ENCODE data around the gene SIRT2. TPM values are rescaled to one million over a fixed set of nuclear protein-coding genes. Genes with fewer than 3 reads are reported as not detected.

The SIRT2 gene
- total RNA-seq, 1 donor from 2014 or later = 32.7 TPM

DNA sequence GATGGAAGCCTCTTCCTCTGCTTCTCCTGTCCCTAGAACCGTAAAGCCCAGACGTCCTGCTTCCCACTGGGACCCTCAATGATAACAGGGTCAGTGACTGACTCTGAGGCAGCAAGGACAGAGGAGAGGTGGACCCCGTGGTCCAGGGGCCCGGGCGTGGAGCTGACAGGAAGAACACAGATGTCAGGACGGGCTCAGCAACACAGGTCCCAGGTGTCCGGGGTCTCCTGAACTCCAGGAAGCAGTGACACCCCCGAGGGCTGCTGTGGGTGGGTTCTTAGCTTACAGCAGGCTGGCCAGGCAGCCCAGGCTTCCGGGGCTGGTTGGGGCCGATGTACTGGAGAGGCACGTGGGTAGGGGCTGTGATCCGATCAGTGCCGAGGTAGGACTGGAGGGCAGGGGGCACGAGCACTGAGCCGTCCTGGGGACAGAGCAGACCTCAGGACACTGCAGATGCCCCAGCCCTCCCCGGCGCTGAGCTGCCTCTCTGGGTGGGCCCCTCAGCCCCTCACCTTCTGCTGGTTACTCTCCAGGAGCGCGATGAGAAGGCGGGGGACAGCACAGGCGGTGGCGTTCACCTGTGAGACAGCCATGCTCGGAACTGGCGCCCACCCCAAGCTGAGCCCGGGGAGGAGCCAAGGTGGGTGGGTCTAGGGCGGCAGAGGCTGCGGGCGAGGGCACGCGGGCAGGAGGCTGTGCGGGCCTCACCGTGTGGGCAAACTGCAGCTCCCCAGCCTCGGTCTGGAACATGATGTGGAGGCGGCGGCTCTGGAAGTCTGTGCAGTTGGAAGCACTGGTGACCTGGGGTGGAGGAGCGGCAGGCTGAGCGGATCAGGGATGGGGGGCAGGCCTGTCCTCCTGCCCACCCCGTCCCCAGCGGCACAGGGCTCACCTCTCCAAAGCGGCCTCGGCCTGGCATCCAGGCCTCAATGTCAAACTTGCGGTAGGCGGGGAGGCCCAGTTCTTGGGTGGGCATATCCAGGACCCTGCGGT, 16.2 kb upstream of the SIRT2 start:
- no peaks in the 10 kb centered on the region for H3K9me3 Mint-ChIP-seq
- H3K4me3 Mint-ChIP-seq = no peak overlapping the region
- TF ChIP-seq, protein P1, sequence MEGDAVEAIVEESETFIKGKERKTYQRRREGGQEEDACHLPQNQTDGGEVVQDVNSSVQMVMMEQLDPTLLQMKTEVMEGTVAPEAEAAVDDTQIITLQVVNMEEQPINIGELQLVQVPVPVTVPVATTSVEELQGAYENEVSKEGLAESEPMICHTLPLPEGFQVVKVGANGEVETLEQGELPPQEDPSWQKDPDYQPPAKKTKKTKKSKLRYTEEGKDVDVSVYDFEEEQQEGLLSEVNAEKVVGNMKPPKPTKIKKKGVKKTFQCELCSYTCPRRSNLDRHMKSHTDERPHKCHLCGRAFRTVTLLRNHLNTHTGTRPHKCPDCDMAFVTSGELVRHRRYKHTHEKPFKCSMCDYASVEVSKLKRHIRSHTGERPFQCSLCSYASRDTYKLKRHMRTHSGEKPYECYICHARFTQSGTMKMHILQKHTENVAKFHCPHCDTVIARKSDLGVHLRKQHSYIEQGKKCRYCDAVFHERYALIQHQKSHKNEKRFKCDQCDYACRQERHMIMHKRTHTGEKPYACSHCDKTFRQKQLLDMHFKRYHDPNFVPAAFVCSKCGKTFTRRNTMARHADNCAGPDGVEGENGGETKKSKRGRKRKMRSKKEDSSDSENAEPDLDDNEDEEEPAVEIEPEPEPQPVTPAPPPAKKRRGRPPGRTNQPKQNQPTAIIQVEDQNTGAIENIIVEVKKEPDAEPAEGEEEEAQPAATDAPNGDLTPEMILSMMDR (IDR thresholded peaks at IDR 0.05) = no peak
- intact Hi-C loops (cut with micrococcal nuclease) = no loop called here
- ChIA-PET CTCF (no interaction called here), POLR2A (interaction anchor here (0.6 kb wide), 1 partner anchor 51 kb away, joined by 3 read pairs; no protein-coding TSS in a partner anchor)
- ATAC-seq (ENCODE audit: low read depth) = no peak
- H3K4me1 Mint-ChIP-seq = no peaks in the 10 kb centered on the region
- H3K27ac Mint-ChIP-seq = no peak overlapping the region
- no peaks in the 10 kb centered on the region for H3K27me3 Mint-ChIP-seq
- DNase-seq = no peak
- peaks cover 7% of the 10 kb centered on the region for H3K36me3 Mint-ChIP-seq (ENCODE audit: low read depth)

DNA sequence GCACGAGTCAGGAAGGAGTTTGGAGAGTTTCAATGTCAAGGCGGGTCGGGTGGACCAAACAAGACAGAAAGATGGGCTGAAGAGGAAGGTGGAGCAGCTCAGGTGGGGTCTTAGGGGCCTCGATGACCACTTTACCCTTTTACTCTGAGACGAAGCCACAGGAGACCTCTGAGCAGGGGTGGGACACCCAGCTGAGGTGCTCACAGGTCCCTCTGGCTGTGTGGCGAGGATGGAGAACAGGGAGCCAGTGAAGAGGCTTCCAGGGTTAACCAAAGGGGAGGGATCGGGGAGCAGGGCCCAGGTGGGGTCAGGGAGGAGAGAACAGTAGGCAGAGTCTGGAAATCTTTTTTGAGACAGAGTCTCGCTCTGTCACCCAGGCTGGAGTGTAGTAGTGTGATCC, 14.5 kb upstream of the SIRT2 start:
- ChIA-PET CTCF (no interaction called here), POLR2A (no interaction called here)
- no peak overlapping the region for H3K27ac Mint-ChIP-seq
- no peaks in the 10 kb centered on the region for H3K27me3 Mint-ChIP-seq
- peaks cover 7% of the 10 kb centered on the region for H3K36me3 Mint-ChIP-seq (ENCODE audit: low read depth)
- TF ChIP-seq, protein P1 (IDR thresholded peaks at IDR 0.05) = no peak
- ATAC-seq (ENCODE audit: low read depth) (no peak), DNase-seq (no peak)
- intact Hi-C loops (cut with micrococcal nuclease) = no loop called here
- H3K4me3 Mint-ChIP-seq = no peak overlapping the region
- no peaks in the 10 kb centered on the region for H3K9me3 Mint-ChIP-seq
- no peaks in the 10 kb centered on the region for H3K4me1 Mint-ChIP-seq

DNA sequence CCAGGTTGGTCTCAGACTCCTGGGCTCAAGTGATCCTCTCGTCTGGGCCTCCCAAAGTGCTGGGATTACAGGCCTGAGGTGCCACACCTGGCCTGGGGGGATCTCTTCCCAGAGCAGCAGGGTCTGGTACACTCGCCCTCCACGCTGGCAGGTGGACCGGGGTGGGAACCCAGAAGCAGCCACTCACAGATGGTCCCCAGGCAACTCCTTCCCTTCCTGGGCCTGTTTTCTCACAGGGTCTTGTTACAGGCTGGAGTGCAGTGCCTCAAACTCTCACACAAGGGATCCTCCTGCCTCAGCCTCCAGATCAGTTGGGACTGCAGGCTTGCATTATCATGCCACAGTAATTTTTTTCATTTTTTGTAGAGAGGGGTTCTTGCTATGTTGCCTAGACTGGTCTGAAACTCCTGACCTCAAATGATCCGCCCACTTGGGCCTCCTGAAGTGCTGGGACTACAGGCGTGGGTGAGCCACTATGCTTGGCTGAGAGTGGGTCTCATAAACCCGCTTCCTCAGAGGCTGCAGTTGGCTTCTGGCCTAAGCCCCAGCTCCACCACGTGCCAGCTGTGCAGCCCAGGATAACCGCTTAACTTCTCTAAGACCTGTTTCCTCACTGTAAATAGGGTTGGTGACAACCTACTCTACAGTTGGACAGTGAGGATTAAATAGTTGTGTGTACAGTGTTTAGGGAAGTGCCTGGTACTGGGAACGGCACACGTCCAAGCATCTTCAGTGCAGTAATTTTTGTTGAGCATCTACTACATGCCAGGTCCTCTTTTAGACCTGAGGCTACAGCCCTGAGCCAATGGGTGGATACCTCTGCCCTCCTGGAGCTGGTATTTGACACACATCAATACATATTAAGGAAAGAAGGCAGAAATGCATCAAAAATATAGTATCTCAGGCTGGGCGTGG, 13.4 kb upstream of the SIRT2 start:
- Mint-ChIP-seq H3K9me3 (no peaks in the 10 kb centered on the region), H3K27ac (no peak overlapping the region), H3K4me3 (no peak overlapping the region), H3K36me3 (ENCODE audit: low read depth) (peaks cover 15% of the 10 kb centered on the region), H3K4me1 (no peaks in the 10 kb centered on the region), H3K27me3 (no peaks in the 10 kb centered on the region)
- POLR2A ChIA-PET = no interaction called here
- DNase-seq = no peak
- ATAC-seq (ENCODE audit: low read depth) = no peak
- CTCF ChIA-PET = no interaction called here
- TF ChIP-seq, protein P1 (IDR thresholded peaks at IDR 0.05) = no peak
- intact Hi-C loops (cut with micrococcal nuclease) = no loop called here

DNA sequence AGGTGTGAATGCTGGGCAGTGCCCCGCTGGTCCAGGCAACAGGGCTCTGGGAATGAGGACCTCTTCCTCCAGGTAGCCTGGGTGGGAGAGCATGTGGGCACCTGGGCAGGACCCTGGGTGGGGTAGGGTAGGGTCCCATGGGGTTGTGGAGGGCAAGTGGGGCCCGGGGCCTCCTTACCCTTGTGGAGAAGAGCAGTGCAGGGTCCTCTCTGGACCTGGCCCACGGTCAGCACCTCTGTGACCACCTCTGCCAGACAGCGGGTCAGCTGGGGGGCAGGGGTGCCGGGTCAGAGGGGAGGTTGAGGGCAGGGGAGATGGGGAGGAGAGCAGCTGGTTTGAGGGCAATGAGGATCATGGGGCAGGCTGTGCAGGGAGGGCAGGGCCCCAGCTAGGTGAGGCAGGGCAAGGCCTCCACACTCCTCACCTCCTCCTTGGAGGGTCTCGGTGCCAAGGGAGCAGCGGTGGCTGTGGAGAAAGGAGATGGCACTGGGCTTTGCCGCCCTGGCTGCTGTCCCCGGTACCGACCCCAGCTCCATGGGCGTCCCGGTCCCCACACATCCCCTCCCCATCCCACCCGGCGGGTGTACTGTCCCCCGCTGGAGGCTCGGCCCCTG, 12.1 kb upstream of the SIRT2 start:
- ChIA-PET CTCF (no interaction called here), POLR2A (no interaction called here)
- peaks cover 27% of the 10 kb centered on the region for H3K36me3 Mint-ChIP-seq (ENCODE audit: low read depth)
- intact Hi-C loops (cut with micrococcal nuclease) = no loop called here
- no peak for DNase-seq
- no peaks in the 10 kb centered on the region for H3K9me3 Mint-ChIP-seq
- H3K27me3 Mint-ChIP-seq = no peaks in the 10 kb centered on the region
- TF ChIP-seq, protein P1 (IDR thresholded peaks at IDR 0.05) = no peak
- H3K4me1 Mint-ChIP-seq = no peaks in the 10 kb centered on the region
- H3K27ac Mint-ChIP-seq = no peak overlapping the region
- H3K4me3 Mint-ChIP-seq = no peak overlapping the region
- ATAC-seq (ENCODE audit: low read depth) = no peak
